HG03457 (cell line): ENCODE data around the gene ATG14.
"Not testable (repeated sequence)": the region's sequence is repeated elsewhere in the genome, so short reads cannot be mapped to it uniquely, and the experiment has no call there.

Experiments
- ATAC-seq: cut with Tn5 transposase; IDR thresholded peaks from one replicate; pipeline ENCODE4 v1.9.1; 2021; ENCODE audit warnings: moderate number of reproducible peaks; ENCODE audit not compliant: unreplicated experiment

The ATG14 gene

GRCh38 chr14:55353686-55354467 is 57.8 kb downstream of the ATG14 start:
- no peak for ATAC-seq

- no peak for ATAC-seq
These were observed 59.4 kb downstream of the ATG14 start for GRCh38 chr14:55352201-55352600.

GRCh38 chr14:55351111-55351510 is 60.5 kb downstream of the ATG14 start:
- no peak for ATAC-seq

- ATAC-seq: no peak
These were observed 61.2 kb downstream of the ATG14 start for GRCh38 chr14:55350461-55350860.

GRCh38 chr14:55349565-55349964 is 62.1 kb downstream of the ATG14 start:
- no peak for ATAC-seq

GRCh38 chr14:55348766-55349453 is 62.7 kb downstream of the ATG14 start:
- no peak for ATAC-seq

GRCh38 chr14:55347748-55348147 is 63.9 kb downstream of the ATG14 start:
- ATAC-seq: no peak

GRCh38 chr14:55347040-55347439 is 64.6 kb downstream of the ATG14 start:
- no peak for ATAC-seq

- not testable (repeated sequence) for ATAC-seq
These were observed 67.0 kb downstream of the ATG14 start for GRCh38 chr14:55344582-55345163.

- ATAC-seq: no peak
These were observed 69.8 kb downstream of the ATG14 start for GRCh38 chr14:55341781-55342180.

GRCh38 chr14:55340482-55340881 is 71.1 kb downstream of the ATG14 start:
- ATAC-seq: no peak

- no peak for ATAC-seq
These were observed 71.9 kb downstream of the ATG14 start for GRCh38 chr14:55339770-55340169.

GRCh38 chr14:55336691-55337090 is 74.9 kb downstream of the ATG14 start:
- ATAC-seq: no peak

GRCh38 chr14:55336162-55336561 is 75.5 kb downstream of the ATG14 start:
- ATAC-seq: no peak

GRCh38 chr14:55333711-55334485 is 77.7 kb downstream of the ATG14 start:
- no peak for ATAC-seq

- no peak for ATAC-seq
These were observed 78.7 kb downstream of the ATG14 start for GRCh38 chr14:55332654-55333570.

- no peak for ATAC-seq
These were observed 81.5 kb downstream of the ATG14 start for GRCh38 chr14:55329999-55330710.

- no peak for ATAC-seq
These were observed 83.3 kb downstream of the ATG14 start for GRCh38 chr14:55328317-55328716.

GRCh38 chr14:55327179-55327578 is 84.5 kb downstream of the ATG14 start:
- no peak for ATAC-seq

- ATAC-seq: no peak
These were observed 86.8 kb downstream of the ATG14 start for GRCh38 chr14:55324812-55325211.
